Endothelial cell (in vitro differentiated cells): ENCODE results near the gene CPED1. TPM values are rescaled to one million over a fixed set of nuclear protein-coding genes. Genes with fewer than 3 reads are reported as not detected.

ENCODE experiments used
- DNase-seq: peaks from one replicate; pipeline ENCODE4 v3.0.0; 2021; ENCODE audit warnings: low spot score
- H3K27ac Mint-ChIP-seq: one replicate; pipeline ENCODE4 v1.8.0; 2021; ENCODE audit warnings: mixed read lengths, inconsistent platforms; ENCODE audit not compliant: unreplicated experiment
- H3K27me3 Mint-ChIP-seq: one replicate; pipeline ENCODE4 v1.8.0; 2021; ENCODE audit warnings: mild to moderate bottlenecking, moderate library complexity, mixed read lengths, inconsistent platforms; ENCODE audit not compliant: unreplicated experiment
- H3K36me3 Mint-ChIP-seq: one replicate; pipeline ENCODE4 v1.8.0; 2021; ENCODE audit warnings: mild to moderate bottlenecking, low read depth, mixed read lengths, inconsistent platforms; ENCODE audit not compliant: unreplicated experiment
- H3K4me1 Mint-ChIP-seq: one replicate; pipeline ENCODE4 v1.8.0; 2021; ENCODE audit warnings: mild to moderate bottlenecking, mixed read lengths, inconsistent platforms; ENCODE audit not compliant: unreplicated experiment
- H3K4me3 Mint-ChIP-seq: one replicate; pipeline ENCODE4 v1.8.0; 2021; ENCODE audit warnings: mild to moderate bottlenecking, mixed read lengths, inconsistent platforms; ENCODE audit not compliant: unreplicated experiment
- H3K9me3 Mint-ChIP-seq: one replicate; pipeline ENCODE4 v1.8.0; 2021; ENCODE audit warnings: mixed read lengths, inconsistent platforms; ENCODE audit not compliant: unreplicated experiment
- CTCF ChIP-seq: fragments of 200-600 bp; sonication (generic); IDR thresholded peaks from one replicate; pipeline ENCODE4 v1.5.0; 2021; ENCODE audit warnings: antibody characterized with exemption; ENCODE audit not compliant: unreplicated experiment
- total RNA-seq: library from RNA; stranded (reverse); fragmentation: NEBNext Ultra II Directional; extraction: Animal tissue kit (Norgen Biotek cat#: 25700); gene quantifications from one replicate; pipeline ENCODE4 v1.2.1, GENCODE V29; 2021; ENCODE audit not compliant: unreplicated experiment

CPED1 gene
- total RNA-seq, 1 donor from 2014 or later = 1.8 TPM

- no peak for DNase-seq
- Mint-ChIP-seq H3K36me3 (no peaks in the 10 kb centered on the region), H3K27ac (no peak overlapping the region), H3K4me3 (no peak overlapping the region), H3K27me3 (no peaks in the 10 kb centered on the region), H3K9me3 (no peaks in the 10 kb centered on the region), H3K4me1 (peaks cover 2% of the 10 kb centered on the region)
- TF ChIP-seq CTCF = no peak
Measured at GRCh38 chr7:121026159-121026558, 37.6 kb downstream of the CPED1 start.

- peaks cover 2% of the 10 kb centered on the region for H3K4me1 Mint-ChIP-seq
- DNase-seq = no peak
- no peak for TF ChIP-seq CTCF
- H3K27me3 Mint-ChIP-seq = no peaks in the 10 kb centered on the region
- H3K27ac Mint-ChIP-seq = no peak overlapping the region
- no peaks in the 10 kb centered on the region for H3K9me3 Mint-ChIP-seq
- no peaks in the 10 kb centered on the region for H3K36me3 Mint-ChIP-seq
- no peak overlapping the region for H3K4me3 Mint-ChIP-seq
Measured at GRCh38 chr7:121026577-121027111, 38.1 kb downstream of the CPED1 start.

GRCh38 chr7:121027761-121028669 is 39.5 kb downstream of the CPED1 start:
- H3K27me3 Mint-ChIP-seq = no peaks in the 10 kb centered on the region
- H3K27ac Mint-ChIP-seq = no peak overlapping the region
- no peak for TF ChIP-seq CTCF
- H3K4me3 Mint-ChIP-seq = no peak overlapping the region
- H3K4me1 Mint-ChIP-seq = peaks cover 2% of the 10 kb centered on the region
- no peaks in the 10 kb centered on the region for H3K36me3 Mint-ChIP-seq
- no peaks in the 10 kb centered on the region for H3K9me3 Mint-ChIP-seq
- DNase-seq = no peak

- Mint-ChIP-seq H3K4me3 (no peak overlapping the region), H3K27ac (no peak overlapping the region), H3K27me3 (no peaks in the 10 kb centered on the region), H3K9me3 (no peaks in the 10 kb centered on the region), H3K4me1 (no peaks in the 10 kb centered on the region), H3K36me3 (no peaks in the 10 kb centered on the region)
- no peak for TF ChIP-seq CTCF
- no peak for DNase-seq
Measured at GRCh38 chr7:121029302-121029701, 40.8 kb downstream of the CPED1 start.

GRCh38 chr7:121030308-121030707 is 41.8 kb downstream of the CPED1 start:
- Mint-ChIP-seq H3K4me3 (no peak overlapping the region), H3K27ac (no peak overlapping the region), H3K9me3 (no peaks in the 10 kb centered on the region), H3K36me3 (no peaks in the 10 kb centered on the region), H3K27me3 (no peaks in the 10 kb centered on the region), H3K4me1 (no peaks in the 10 kb centered on the region)
- no peak for DNase-seq
- no peak for TF ChIP-seq CTCF
